ENCODE data around the gene COL4A2. TPM values are rescaled to one million over a fixed set of nuclear protein-coding genes. Genes with fewer than 3 reads are reported as not detected.
A peak's percentile ranks its signal among the peaks of the same experiment; 100 is the strongest.

The COL4A2 gene
- total RNA-seq, 1 experiment from 2014 or later: 67.4 TPM

DNA sequence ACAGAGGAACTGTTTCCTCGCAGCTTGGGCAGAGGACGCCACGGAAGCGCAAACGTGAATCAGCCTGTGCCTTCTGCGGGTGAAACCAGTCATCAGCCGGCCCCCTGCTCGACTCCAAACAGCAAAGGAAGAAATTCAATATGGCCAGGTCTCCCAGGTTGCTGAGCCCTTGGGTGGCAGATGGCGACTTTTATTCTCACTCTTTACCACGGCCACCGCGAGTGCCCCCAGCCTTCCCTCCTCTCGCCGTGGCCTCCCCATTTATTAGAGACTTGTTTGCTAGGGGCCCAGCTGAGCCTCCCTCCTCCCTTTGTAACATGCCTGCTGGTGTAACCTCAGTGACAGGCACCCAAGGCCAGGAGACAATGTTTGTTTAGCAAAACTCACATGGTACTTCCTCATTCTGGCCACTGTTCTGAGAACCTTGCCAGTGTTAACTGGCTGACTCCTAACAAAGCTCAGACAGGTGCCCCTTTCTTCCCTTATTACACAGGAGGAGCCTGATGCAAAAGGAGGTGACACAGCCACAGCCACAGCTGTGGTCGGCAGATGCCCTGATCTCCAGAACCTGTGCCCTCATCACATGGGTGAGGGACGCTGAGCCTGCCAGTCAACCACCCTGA, 248.6 kb downstream of the COL4A2 start:
- DNase-seq (ENCODE audit: low read depth): no peak

DNA sequence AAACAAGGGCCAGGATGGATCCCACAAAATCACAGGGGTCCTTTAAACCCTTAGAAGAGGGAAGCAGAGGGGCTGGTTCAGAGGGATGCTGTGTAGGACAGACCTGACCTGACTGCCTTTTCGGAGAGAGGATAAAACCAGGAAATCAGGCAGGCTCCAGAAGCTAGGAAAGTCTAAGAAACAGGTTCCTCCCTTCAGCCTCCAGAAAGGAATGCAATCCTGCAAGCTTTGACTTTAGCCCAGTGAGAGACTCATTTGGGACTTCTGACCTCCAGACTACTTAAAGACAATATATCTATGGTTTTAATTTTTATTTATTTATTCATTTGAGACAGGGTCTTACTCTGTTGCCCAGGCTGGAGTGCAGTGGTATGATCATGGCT, 249.1 kb downstream of the COL4A2 start:
- DNase-seq (ENCODE audit: low read depth): no peak

DNA sequence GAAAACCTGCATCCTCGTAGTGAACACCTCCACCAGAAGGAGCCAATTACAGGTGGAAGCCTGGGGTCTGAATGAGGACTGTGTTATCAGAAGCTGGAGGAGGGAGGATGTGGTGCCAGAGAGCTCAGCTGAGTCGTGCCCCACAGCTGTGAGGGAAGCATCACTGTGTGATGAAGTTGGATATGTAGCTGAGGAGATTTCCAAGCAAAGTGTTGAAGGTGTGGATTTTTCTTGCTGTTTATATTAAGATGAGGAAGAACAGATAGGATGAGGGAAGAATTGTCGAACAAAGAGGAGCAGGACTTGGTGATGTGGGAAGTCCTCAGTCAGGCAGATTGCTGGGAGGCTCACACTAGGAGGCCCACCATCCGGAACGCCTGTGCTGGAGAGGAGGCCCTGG, 250.0 kb downstream of the COL4A2 start:
- DNase-seq (ENCODE audit: low read depth): no peak

DNA sequence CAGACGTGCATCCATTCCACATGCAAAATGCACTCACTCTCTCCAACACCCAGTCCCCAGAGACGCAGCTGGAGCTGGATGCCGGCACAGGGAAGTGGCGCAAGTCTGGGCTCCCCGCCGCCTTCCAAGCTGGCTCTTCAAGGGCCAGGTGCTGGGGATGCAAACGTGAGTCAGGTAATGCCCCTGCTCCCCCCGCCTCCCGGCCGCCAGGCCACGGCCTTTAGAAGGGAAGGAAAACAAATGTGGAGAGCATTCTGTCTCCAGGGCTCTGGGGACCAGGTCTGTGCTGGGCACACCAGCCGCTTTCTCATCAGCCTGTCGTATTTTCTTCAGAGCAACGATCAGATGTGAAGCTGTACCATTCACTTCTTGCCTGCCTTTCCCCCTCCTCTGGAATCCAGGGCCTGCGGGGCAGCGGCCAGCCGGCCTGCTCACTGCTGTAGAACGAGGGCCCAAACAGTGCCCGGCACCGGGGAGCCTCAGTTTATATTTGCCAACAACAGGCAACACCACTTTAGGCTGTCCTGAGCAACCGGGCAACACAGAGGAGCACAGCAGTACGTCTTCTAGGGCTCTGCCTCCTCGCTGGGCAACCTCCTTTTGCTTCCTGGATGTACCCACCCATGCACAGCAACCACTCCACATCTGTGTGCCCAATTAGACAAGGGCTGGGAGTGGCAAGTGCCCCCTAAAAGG, 250.7 kb downstream of the COL4A2 start:
- DNase-seq (ENCODE audit: low read depth): no peak

DNA sequence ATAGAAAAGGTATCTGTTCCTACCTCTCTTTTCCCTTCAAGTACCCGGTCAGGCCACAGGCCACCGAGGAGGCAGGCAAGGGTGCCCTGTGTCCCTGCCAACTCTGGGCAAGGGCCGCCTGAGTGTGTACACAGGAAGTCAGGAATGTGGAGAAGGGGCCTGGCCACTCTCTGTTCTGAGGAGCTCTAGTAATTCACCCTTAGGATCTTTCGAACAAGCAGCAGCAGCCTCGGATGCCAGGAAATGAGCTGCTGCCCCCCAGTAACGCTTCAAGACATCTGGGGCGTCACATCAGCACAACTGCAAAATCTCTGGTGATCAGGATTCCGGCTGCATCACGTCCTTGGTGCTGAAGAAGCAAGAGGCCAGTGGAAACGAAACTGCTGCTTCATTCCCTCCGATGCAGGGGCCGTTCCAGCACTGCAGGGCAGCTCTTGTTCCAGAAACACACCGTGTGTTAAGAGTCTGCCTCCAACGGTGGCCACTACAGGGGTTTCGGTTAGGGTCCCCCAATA, 252.4 kb downstream of the COL4A2 start:
- DNase-seq (ENCODE audit: low read depth): no peak

DNA sequence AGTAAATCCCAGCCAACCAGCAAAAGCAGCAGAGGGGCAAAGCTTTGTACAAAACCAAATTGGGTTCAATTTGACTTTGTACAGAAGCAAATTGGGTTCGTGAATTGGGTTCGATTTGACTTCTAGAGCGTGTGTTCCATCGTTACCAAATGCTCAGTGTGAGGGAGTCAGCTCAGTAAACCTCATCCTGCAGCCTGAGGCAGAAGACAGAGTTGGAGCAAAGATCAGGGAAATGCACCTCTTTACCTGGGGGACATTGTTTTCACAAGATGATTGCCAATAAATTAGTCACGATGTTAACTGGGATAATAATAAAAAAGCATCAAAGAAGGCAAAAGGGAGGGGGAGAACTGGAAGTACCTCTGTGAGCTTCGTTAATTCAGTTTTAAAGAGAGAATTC, 252.9 kb downstream of the COL4A2 start:
- DNase-seq (ENCODE audit: low read depth): no peak

DNA sequence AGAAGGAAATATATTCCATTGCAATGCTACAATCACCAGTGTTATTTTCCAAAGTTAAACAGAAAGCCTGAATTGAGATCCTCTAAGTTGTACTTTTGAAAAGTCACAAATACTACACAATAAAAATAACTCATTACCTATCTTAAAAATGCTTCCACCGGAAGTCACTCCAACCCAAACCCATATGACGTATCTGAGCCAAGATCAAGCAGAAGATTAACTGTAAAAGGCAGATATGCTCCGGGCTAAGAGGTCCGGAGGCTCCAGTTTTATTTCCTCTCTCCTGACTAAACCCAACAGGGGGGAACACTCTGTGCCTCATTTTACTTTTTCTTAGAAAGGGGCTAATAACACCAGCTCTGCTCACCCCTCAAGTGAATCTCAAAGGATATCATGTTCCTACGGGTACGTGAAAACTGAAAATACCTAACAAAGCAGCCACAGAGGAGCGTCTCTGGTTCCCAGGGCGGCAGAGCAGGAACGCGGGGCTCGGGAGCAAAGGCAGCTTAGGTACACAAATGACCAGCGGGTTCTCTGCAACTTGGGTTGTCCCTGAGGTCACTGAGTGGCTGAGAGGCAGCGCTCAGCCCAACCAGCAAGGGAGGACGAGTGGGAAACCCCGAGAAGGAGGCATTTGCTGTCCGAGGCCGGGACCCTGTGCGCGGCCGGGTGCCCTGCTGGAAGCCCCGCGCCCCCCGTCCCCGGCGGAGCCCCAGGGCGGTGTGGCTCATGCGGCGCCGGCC, 253.7 kb downstream of the COL4A2 start:
- no peak for DNase-seq (ENCODE audit: low read depth)

DNA sequence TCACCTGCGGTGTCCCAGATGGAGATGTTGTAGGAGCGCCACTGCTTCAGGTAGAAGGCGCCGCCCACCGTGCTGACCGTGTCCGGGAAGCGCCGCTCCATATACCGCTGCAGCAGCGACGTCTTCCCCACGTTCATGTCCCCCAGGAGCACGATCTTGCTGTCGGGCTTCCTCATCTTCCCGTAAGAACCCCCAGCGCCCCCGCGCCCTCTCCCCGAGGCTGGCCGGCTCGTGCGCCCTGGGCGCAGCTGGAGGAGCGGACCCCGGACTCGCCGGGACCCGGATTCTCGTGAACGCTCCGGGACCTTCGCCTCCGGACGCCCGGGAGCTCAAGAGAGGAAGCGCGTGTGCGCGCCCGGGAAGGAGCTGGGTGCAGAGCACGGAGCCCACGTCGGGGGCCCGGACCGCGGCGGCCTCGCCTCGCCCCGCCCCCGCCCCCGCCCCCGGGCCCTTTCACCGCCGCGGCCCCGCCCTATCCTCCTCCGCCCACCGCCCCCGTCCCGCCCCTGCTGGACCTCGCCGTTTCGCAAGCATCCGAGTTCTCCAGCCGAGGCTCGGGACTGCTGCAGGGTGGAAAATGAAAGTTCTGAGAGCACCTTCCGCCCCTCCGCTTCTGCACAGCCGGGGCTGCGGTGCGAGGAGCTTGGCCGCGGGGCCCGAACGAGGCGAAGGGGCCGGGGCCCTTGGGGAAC, 254.4 kb downstream of the COL4A2 start, which contains the start of gene RAB20:
RAB20 (minus strand) TSS at position 379 of the 692 bp plus-strand sequence; CDS start at position 176, 203 bp downstream.
- peak; percentile 72 for DNase-seq (ENCODE audit: low read depth)

DNA sequence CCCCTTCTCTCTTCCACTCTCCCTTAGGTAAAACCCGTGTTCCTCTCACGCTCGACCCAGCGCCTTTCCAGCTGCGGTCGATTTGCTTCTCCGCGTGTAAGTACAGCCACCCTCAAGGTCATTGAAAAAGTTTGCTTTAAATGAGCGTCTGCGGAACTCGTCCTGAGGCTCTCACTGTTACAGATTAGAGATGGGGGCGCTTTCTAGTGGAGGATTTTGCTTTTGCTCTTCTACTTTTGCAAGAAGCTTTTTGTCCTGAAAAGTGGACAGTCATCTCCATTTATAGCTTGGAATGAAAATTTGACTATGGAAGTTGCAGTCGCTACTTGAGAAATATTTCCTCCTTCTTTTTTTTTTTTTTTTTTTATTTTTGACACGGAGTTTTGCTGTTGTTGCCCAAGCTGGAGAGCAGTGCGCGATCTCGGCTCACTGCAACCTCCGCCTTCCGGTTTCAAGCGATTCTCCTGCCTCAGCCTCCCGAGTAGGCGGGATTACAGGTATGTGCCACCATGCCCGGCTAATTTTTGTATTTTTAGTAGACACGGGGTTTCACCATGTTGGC, 255.0 kb downstream of the COL4A2 start:
- DNase-seq (ENCODE audit: low read depth): peak; percentile 44

Other genes with a start within 250 kb of the COL4A2 start
- 63.0 and 68.5 TPM in 2 replicates for gene COL4A1, start 127 bp upstream of the COL4A2 start, total RNA-seq (2014; rRNA removed)